NCI-H446 (cell line): ENCODE measurements around the gene HES5.
"Not testable (repeated sequence)": the region's sequence is repeated elsewhere in the genome, so short reads cannot be mapped to it uniquely, and the experiment has no call there.

Source experiments
- DNase-seq, 2 experiments: peaks; one replicate each; lab custom pipeline; 2025; lab: John Stamatoyannopoulos, UW

The HES5 gene

GRCh38 chr1:2560299-2561073 is 30.4 kb upstream of the HES5 start:
- DNase-seq: no peak

GRCh38 chr1:2559509-2560298 is 29.6 kb upstream of the HES5 start:
- DNase-seq: no peak

GRCh38 chr1:2558861-2559260 is 28.8 kb upstream of the HES5 start:
- DNase-seq: no peak

GRCh38 chr1:2558420-2558819 is 28.4 kb upstream of the HES5 start:
- DNase-seq: no peak

- no peak for DNase-seq
Observed at GRCh38 chr1:2557482-2558400, 27.7 kb upstream of the HES5 start.

- no peak for DNase-seq
Observed at GRCh38 chr1:2556678-2557481, 26.8 kb upstream of the HES5 start.

GRCh38 chr1:2556277-2556677 is 26.2 kb upstream of the HES5 start, which contains the start of gene TNFRSF14:
Gene TNFRSF14 (plus strand): TSS chr1:2556371. CDS start chr1:2556665, 294 bp downstream.
- DNase-seq: no peak

- DNase-seq: no peak
Observed at GRCh38 chr1:2555634-2556276, 25.7 kb upstream of the HES5 start.

- peak in 1 of 2 experiments; percentile 18 for DNase-seq
Observed at GRCh38 chr1:2554621-2555387, 24.7 kb upstream of the HES5 start.

- no peak for DNase-seq
Observed at GRCh38 chr1:2553871-2554620, 24.0 kb upstream of the HES5 start.

GRCh38 chr1:2553076-2553475 is 23.0 kb upstream of the HES5 start:
- DNase-seq: not testable (repeated sequence)

- no peak for DNase-seq
Observed at GRCh38 chr1:2552189-2552588, 22.1 kb upstream of the HES5 start.

- DNase-seq: not testable (repeated sequence)
Observed at GRCh38 chr1:2551544-2551943, 21.5 kb upstream of the HES5 start.

GRCh38 chr1:2550309-2550861 is 20.3 kb upstream of the HES5 start:
- not testable (repeated sequence) for DNase-seq

- not testable (repeated sequence) for DNase-seq
Observed at GRCh38 chr1:2549367-2550029, 19.4 kb upstream of the HES5 start.

- peak; percentile 60 to 75 for DNase-seq
Observed at GRCh38 chr1:2548068-2548589, 18.1 kb upstream of the HES5 start.

GRCh38 chr1:2547210-2548067 is 17.4 kb upstream of the HES5 start:
- DNase-seq: no peak
